Stimulated activated CD8-positive, alpha-beta memory T cell treated with anti-CD3 and anti-CD28 coated beads, Interleukin-12 subunit alpha, Interleukin-12 subunit beta, amount 100 ng/mL, for 24 hours (primary cell): ENCODE data around the gene SLC25A22.

Experiments
- DNase-seq: peaks from one replicate; pipeline ENCODE4 v3.0.0-alpha.2; 2020; ENCODE audit errors: extremely low read depth

Gene SLC25A22

DNA sequence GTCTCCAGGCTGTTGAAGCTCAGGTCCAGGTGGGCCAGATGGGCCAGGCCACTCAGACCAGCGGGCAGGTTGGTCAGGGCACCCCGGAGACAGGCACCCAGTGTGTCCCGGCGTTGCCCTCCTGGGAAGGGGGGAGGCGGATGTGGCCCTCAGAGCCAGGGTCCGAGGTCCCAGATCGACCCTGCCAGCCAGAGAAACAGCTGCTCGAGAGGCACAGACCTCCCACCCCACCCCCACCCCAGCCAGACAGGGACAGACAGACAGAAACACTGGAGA, 5.3 kb upstream of the SLC25A22 start:
- DNase-seq, result no peak

DNA sequence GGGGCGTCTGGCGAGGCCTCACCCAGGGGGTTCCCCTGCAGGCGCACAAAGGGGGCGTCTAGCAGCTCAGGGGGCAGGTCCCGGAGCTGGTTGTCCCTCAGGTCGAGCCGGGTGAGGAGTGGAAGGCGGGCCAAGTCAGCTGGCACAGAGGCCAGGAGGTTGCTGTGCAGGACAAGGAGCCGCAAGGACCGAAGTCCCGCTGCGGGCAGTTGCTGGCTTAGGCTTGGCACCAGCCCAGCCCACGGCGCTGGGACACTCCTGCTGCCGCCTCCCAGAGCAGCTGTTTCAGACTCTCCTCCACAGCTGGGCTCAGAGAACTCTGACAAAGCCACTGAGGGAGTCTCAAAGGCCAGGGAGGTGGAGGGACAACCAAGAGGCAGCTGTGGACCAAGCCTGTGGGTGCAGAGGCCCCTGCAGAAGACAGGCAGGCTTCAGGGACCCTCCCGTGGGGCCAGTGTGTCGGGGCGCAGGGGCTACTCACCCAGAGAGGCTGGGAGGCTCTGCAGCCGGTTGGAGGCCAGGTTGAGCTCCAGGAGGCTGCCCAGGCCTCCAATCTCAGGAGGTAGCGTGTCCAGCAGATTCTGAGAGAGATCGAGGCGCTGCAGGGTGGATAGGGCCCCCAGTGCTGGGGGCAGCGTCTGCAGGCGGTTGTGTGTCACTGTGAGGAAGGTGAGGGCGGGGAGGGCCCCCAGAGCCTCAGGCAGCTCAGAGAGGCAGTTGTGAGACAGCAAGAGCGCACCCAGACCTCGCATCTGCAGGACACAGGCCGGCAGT, 4.8 kb upstream of the SLC25A22 start:
- DNase-seq, result no peak

DNA sequence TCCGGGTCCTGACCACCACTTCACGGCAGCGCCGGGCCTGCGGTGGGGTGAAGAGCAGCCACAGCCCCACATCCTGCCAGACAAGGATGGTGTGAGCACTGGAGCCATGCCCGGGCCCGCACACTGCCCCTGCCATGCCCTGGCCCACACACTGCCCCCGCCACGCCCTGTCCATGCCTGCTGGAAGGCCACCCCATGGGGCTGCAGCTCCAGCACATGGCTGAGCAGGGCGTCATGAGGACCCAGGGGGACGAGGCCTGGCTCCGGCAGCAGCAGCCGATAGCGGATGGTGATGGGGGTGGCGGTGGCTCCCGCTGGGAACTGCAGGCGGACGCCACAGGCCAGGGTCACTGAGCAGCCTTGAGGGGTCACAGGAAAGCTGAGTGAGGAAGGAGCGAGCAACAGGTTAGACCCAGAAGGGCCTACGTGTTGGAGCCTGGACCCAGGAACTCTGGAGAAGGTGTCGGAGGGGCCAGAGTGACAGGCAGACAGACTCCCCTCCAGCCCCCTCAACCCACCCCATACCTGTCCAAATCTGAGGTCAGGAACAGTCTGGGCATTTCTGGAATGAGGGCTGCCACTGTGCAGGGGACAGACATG, 4.0 kb upstream of the SLC25A22 start:
- no peak for DNase-seq

DNA sequence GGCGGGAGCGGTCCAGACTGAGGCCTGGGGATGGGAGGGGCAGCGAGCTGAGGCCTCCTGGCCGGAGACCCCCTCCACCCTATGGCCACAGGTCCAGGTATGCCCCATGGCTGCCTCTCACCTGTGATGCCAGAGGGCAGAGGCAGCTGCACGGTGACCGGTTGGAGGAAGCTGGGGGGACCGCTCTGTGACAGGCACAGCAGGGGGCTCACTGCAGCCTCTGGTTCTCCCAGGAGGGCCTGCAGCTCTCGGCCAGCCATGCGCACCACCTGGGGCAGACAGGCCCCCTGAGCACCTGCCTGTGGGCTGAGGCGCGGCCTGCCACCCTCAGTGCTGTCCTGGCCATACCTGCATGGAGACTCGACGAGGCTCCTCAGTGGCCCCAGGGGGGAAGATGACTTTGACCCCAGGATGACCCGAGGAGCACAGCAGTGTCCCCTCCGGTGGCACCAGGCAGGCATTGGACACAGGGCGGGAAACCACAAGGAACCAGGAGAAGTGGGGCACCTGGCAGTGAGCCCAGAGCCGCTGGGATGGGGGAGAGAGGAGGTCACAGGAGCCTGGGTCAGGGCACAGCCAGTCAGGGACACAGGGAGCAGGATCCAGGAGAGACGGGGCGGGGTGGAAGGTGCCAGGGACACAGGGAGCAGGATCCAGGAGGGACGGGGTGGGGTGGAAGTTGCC, 3.2 kb upstream of the SLC25A22 start:
- DNase-seq, result no peak

DNA sequence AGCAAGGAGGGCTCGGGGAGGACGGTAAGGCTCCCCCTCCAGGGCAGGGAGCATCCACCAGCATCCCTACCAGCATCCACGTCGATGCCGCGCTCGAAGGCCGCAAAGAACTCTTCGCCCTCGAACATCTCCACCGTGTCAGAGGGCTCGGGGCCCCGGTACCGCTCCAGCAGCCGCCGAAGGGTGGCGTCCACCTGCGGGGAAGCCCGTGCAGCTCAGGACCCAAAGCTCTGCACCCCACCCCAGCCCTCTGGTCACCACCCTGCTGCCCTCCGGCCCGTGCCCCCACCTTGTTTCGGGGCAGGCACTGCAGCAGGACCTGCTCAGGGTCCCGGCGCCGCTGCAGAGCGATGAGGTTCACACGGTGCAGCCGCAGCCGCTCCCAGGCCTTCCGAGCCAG, 2.4 kb upstream of the SLC25A22 start:
- DNase-seq, result no peak

DNA sequence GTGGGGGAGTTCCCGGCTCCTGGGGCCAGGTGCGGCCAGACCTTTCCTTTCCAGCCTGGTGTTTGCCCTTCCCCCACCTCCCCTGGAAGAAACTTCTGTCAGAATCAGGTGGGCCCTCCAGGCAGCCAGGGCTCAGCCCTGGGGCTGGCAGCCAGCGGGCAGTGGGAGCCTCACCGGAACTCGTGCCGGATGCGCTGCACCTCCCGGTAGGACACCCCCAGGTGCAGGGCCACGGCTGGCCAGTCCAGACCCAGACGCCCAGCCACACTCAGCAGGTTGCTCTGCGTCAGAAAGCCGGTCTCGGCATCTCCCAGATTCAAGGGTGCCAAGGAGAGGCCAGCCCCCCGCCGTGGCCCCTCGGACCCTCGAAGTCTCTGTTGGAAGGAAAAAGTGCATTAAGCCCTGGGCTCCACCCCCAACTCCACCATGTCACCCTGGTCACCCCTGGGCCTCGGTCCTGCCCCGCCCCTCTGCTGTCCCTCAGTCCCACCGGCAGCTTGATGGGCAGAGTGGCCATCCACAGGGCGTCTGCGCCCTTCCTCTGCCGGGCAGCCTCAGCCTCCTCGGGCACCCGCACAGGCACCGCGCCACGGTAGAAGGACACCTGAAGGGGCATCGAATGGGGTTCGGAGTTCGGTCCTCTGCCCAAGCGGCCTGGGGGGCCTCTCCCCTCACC, 1.7 kb upstream of the SLC25A22 start:
- no peak for DNase-seq

DNA sequence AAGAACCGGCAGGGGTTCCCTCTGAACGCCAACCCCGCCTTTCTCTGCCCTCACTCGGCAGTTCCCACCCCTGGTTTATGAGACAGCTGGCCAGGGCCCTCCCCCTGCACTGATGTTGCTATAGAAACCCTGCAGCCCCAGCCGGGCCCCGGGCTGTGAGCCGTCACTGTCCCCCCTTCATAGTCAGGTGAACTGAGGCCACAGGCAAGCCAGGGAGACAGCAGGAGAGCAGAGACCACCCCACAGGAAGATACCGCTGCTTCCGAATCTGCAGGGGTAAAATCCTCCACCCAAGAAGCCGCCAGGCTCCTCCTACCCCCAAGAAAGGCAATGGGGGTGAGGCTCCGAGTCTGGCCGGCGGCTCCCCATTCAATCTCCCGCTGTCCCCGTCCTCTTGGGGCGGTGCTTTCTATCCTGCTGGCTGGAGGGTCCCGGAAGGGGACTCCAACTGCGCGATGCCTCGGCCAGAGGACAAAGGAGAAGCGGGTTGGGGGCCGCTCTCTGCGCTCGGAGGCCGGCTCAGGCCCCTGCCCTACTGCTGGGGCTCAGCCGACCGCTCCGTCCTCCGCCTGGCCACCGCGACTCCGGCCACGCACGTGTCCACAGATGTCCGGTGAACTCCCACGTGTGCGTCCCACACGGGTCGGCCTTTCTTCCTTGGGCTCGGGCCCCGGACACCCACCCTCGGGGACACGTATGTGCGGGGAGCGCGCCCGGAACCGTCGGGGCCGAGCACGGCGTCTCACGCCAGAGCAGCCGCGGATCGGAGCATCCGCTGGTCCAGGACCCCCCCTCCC, 587 bp downstream of the SLC25A22 start:
- DNase-seq, result peak; percentile 61

DNA sequence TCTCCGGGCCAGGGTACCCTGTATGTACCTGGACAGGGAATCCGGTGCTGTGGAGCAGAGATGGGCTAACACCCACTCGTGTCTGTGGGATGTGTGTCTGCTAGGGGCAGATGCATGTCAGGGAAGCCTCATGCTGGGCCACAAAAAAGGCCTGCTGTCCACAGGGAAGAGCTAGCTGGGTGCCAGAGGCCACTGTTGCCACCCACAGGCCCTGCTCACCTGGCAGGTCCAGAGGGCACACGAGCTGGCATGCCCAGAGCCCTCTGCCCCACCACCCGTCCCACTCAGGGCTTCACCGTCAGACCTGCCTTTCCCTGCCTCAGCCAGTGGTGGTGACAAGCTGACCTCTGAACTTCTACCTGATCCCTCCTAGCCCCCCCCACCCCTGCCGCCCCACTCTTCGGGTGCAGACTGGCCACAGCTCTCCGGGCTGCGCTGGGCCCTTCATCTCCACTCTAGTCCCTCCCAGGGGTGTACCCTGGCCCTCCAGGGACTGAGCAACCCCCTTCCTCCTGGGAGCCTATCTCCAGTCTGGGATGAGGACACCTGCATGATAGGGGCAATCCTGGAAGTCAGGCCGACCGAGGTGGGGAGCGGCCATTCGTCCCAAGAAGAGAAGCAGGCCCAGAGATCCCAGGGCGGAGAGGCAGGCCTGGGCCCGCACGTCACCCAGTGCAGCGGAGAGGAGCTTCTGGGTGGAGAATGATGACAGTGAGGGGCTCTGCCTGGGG, 1.4 kb downstream of the SLC25A22 start:
- no peak for DNase-seq

DNA sequence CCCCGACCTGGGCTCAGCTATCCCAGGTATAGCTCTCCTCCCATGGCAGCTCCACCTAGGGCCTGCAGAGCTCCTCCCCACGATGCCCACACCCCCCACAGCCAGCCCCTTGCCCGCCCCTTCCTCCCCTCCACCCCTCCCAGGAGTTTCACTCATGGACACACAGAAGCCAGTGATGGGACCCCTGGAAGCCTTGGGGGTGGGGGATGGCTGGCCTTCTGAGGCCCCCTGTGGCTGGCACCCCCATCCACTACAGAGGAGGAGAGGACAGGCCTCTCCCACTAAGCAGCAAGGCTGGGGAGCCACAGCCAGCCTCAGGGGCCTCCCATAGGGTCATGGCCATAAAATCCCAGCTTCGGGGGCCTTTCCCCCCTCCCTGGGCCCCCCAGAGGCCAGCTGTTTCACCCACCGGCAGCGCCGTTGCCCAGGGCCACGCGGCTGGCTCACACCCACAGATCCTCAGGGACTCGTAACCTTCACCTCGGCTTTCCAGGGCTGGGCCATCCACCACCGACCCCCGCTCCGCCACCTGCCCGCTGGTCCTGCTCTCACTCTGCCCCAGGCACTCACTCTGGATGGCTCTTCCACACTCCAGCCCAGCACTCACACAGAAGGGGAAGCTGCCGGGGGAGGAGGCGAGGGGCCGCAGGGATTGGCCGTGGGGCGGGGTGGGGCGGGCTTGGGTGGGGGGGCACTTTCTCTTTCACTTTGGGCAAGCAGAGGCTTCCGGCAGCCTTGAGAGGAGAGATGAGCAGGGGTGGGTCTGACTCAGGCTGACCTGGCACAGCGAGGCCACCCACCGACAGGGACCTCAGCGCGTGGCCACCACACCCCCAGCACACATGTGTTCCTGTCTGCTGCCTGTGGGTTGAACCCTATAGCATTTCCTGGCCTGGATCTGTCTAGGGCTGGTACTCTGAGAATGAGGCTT, 2.2 kb downstream of the SLC25A22 start:
- DNase-seq, result peak; percentile 68

DNA sequence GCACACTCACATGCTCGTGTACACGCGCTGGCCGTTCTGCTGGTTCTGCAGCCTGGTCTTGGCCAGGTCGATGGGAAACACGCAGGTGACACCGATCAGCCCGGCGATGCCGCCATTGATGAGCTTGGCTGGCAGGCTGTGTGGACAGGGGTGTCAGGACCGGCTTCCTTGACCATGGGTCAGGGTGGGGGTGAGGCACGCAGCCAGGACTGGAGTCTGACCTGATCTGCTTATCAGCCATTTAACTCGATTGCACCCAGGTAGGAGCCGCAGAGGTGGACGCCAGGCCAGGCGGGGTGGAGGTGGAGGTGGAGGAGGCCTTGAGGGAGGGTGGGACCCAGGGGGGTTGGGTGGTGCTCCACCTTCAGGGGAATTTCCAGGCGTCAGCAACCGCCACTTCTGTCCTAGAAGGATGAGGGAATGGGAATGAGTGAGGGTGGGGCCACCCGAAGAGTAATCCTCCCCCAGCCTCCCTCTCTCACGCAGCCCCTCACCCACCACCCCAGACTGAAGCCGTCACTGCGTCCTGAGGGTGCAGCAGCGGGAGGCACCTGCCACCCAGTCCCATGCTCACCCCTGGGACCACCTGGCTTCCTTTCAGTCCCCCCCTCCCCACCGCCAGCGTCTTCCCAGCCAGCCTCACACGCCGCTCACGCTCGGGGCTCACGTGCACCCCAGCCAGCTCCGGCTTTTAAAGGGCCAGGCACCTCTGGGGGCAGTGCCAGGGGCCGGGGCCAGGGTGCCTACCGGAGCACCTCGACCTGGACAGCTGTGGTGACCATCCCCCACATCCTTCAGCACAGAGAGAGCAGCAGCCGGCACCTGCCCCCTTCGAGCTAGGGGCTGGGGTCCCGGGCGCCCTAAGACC, 3.1 kb downstream of the SLC25A22 start:
- DNase-seq, result no peak

DNA sequence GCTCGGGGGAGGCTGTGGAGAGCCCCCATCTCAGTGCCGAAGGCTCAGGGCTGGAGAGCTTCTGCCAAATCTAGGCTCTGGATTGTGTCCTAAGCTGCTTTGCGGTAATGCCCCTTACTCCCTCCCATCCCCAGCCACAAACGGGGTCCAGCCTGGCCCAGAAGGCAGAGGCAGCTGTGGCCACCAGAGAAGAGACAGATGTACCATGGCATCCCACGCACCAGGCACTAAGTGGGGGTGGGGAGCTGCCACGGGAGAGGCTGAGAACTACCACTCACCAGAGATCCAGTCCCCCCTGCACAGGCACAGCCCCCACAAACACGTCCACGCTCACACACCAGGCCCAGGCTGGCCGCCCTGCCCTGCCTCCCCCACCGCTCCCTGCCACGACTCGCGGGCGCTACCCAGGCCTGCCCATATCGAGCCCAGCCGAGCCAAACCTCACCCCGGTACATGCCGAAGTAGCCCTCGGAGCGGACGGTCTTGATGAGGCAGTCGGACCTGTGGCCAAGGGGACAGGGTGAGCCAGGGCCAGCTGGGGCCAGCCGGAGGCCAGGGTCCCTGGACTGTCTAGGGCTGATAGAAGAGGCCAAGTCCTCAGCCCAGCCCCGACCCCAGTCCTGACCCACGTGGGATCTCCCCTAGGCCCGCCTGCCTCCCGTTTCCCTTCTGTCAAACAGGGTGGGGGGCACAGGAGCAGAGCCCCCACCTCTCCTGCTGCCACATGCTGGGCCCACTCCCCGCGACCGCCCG, 3.9 kb downstream of the SLC25A22 start:
- no peak for DNase-seq

DNA sequence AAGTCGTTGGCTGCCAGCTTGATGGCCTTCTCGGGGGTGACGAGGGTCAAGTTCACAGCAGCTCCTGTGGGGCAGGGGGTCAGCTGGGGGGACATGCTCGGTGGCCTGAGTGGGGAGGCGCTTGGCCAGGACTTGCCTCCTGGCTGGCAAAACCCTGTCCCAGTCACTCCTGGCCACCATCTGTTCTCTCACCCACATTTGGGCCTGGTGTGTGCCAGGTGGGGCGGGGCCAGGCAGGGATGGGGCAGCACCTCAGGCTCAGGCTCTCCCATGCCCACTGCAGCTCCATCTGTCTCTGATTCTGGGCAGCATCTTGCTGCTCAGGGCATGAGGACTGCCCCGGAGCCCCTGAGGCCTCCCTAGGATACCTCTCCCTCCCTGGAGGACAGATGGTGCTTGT, 4.5 kb downstream of the SLC25A22 start:
- DNase-seq, result no peak

DNA sequence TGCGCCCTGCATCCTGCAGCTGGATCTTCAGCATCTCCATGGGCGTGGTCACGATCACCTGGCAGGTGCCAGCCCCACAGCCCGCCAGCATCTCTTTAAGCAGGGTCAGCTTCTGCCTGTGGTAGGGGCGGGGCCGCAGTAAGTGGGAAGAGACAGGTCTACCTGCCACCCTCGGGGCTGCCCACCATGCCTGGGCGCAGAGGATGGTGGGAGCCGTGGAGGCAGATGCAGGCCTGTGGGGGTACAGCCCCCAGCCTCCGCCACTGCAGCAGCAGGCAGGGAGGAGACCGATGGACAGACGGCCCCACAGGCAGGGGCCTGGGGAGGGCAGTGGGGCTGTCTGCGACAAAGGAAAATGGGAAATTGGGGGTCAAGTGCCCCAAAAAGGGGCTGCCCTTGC, 5.2 kb downstream of the SLC25A22 start:
- DNase-seq, result no peak

DNA sequence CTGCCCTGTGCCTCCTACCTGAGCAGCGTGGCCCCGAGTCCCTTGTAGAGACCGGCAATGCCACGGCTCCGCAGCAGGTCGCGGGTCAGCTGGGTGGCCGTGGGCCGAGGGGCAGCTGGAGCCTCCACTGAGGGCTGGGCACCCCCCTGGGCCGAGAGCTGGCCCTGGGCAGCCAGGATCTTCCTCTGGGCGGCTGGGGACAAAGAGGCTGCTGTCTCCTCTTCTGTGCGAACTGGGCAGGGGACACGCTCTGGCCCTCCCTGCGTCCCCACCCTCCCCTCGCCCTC, 5.6 kb downstream of the SLC25A22 start:
- DNase-seq, result no peak

DNA sequence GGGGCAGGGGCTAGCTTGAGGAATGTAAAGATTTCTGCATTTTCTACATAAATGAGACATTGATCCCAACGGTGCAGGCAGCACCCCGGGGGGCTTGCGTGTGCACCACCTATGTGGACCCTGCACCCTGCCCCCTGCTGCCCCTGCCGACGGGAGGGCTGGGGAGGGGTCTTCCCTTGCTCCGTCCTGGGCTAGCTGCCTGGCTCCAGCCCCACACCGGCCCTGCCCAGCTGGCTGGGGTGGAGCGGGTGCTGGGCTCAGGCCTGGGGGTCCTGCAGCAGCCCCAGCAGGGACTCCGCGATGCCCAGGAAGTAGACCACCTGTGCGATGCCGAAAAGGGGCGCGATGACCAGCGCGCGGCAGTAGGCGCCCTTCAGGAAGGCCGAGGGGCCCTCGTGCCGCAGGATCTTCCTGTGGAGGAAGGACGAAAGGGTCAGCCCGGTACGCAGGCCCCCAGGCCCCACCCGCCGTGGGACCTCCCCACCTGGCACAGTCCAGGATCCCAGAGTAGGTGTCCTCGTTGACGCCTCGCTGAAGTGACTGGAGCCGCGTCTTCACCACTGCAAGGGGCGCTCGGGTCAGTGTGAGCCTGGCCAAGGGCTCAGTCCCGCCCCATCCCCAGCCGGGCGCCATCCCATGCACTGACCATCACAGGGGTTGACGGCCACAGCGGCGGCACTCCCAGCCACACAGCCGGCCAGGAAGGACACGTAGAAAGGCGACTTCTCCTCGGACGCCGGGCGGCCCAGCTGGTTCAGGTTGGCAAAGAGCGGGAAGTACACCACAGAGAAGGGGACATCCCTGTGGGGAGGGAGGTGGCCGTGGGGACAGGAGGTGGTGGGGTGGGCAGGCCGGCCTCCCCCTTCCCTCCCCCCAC, 6.2 kb downstream of the SLC25A22 start:
- DNase-seq, result no peak

DNA sequence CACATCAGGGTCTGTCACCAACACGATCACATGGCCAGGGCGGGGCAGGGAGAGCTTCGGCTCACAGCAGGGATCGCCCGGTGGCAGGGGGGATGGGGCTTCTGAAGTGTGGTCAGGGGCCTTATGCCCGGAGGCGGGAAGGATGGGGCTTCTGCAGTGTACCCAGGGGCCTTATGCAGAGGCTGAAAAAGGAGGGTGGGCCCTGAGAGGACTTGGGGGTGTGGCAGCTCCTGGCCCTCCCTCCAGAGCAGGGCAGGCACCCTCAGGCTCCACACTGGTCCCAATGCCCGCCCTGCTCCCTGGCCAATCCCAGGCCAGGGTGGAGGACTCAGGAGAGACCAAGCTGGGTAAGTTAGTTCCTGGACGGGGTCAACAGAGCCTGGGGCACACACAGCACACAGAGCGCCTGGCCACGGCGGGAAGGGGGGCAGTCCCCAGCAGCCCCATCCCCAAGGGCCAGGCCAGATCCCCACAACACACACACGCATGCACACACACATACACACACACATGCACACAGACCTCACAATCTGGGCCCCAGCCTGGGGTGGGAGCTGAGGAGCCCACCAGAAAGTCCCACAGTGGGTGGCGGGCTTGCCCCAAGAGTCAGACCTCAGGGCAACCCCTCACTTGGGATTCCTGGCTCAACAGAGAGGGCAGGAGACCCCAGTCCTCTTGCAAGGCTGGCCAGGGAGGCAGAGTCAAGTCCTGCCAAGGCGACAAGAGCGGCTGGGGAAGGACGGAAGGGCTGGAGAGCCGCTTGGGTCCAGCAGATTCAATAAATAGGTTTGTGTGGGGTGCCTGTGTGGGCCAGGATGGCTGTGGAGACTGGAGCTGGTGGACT, 7.1 kb downstream of the SLC25A22 start:
- DNase-seq, result no peak

DNA sequence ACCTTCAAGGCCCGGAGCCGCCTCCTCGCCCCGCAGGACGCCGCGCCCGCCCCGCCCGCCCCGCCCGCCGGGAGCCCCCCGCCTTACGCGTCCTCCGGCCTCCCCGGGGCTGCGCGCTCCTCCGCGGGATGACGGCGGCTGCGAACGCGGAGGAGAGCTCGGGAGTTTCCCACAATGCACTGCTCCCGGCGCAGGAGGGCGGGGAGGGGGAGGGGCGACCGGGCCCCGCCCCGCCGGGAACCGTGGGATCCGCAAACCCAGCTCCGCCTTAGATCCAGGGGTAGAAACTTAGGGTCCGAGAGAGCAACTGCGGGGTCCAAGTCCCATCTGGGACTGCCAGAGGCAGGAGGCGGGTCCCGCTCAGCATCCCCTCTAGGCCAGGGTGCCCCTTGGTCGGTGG, 8.1 kb downstream of the SLC25A22 start, which contains the start of gene CEND1:
Gene CEND1 (minus strand): TSS at position 148 of the 400 bp plus-strand sequence. CDS start 1,514 bp downstream, outside the sequence.
- DNase-seq, result no peak
